DND-41 (cell line): ENCODE results near the gene DHX57.
"Not testable (repeated sequence)": the region's sequence is repeated elsewhere in the genome, so short reads cannot be mapped to it uniquely, and the experiment has no call there.

Source experiments
- CTCF ChIP-seq: IDR thresholded peaks from 2 replicates; pipeline ENCODE4 v1.5.1; 2012; ENCODE audit warnings: borderline replicate concordance, low read length, moderate library complexity, mild to moderate bottlenecking; ENCODE audit not compliant: poor library complexity, severe bottlenecking; ENCODE audit errors: extremely low read depth
- EZH2 ChIP-seq: IDR thresholded peaks from 3 replicates; pipeline ENCODE4 v1.6.1; 2012; ENCODE audit warnings: borderline replicate concordance, low read depth, mild to moderate bottlenecking, moderate library complexity, low read length, inconsistent platforms; ENCODE audit not compliant: severe bottlenecking

- TF ChIP-seq CTCF, EZH2: not testable (repeated sequence)
These were observed 83.4 kb downstream of the DHX57 start for GRCh38 chr2:38792321-38792720.
